ENCODE measurements around the gene PRR14L. TPM values are rescaled to one million over a fixed set of nuclear protein-coding genes. Genes with fewer than 3 reads are reported as not detected.
A peak's percentile ranks its signal among the peaks of the same experiment; 100 is the strongest.
"Not testable (repeated sequence)": the region's sequence is repeated elsewhere in the genome, so short reads cannot be mapped to it uniquely, and the experiment has no call there.

Gene PRR14L
- total and polyA plus RNA-seq, 7 experiments from 2014 or later: 18.7 to 82.6 (median 46.9) TPM

- DNase-seq (no peak), ATAC-seq (no peak)
- intact Hi-C loops (cut with micrococcal nuclease): no loop called here
- Mint-ChIP-seq H3K27me3 (no peaks in the 10 kb centered on the region), H3K9me3 (peaks cover 0 to 1% (median 0%) of the 10 kb centered on the region in 11 donors), H3K4me3 (no peak overlapping the region), H3K27ac (no peak overlapping the region), H3K36me3 (peaks cover 0 to 7% (median 5%) of the 10 kb centered on the region in 5 donors), H3K4me1 (peaks cover 5 to 19% (median 11%) of the 10 kb centered on the region in 7 donors)
- CTCF ChIA-PET: no interaction called here
- Histone ChIP-seq H3K4me3 (ENCODE audit: low read length) (no peak overlapping the region), H3K4me1 (ENCODE audit: control insufficient read depth in 2 of 2, insufficient read depth in 2 of 2, low read length in 2 of 2) (no peaks in the 10 kb centered on the region), H3K36me3 (ENCODE audit: control insufficient read depth in 2 of 3, insufficient read depth in 3 of 3, low read length in 3 of 3) (peaks cover 0 to 25% (median 0%) of the 10 kb centered on the region in 3 experiments), H3K27ac (ENCODE audit: low read depth, low read length) (no peak overlapping the region), H3K9me3 (ENCODE audit: control insufficient read depth in 2 of 3, low read length in 3 of 3) (no peaks in the 10 kb centered on the region), H3K27me3 (ENCODE audit: control insufficient read depth in 2 of 2, insufficient read depth in 2 of 2, low read length in 2 of 2) (no peaks in the 10 kb centered on the region)
- POLR2A ChIA-PET: no interaction called here
Observed at GRCh38 chr22:31728857-31729256, 21.1 kb downstream of the PRR14L start.

DNA sequence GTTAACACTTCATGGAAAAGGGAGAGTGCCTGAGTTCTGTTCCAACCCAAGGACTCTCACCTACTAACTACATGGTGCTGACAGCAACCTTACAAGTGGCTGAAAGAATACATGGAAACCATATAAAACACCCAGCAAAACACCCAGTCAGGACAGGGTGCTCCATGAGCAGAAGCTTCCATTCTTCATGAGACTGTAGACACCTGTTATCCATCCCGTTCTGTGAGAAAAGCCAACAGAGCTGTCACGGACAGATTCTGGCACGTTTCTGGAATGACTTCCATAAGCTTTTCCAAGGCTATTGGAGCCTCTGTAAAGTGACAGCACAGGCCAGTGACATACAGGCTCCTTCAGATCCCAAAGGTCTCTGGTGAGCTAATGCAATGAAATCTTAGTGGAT is 23.2 kb downstream of the PRR14L start:
- Histone ChIP-seq H3K27me3 (ENCODE audit: control insufficient read depth in 2 of 2, insufficient read depth in 2 of 2, low read length in 2 of 2) (no peaks in the 10 kb centered on the region), H3K36me3 (ENCODE audit: control insufficient read depth in 2 of 3, insufficient read depth in 3 of 3, low read length in 3 of 3) (peaks cover 0 to 35% (median 3%) of the 10 kb centered on the region in 3 experiments)
- no peak overlapping the region for H3K27ac Mint-ChIP-seq

GRCh38 chr22:31723723-31724122 is 26.2 kb downstream of the PRR14L start:
- DNase-seq: no peak
- intact Hi-C loops (cut with micrococcal nuclease): no loop called here
- CTCF ChIA-PET: no interaction called here
- Histone ChIP-seq H3K4me1 (ENCODE audit: control insufficient read depth in 2 of 2, insufficient read depth in 2 of 2, low read length in 2 of 2) (no peaks in the 10 kb centered on the region), H3K9me3 (ENCODE audit: control insufficient read depth in 2 of 3, low read length in 3 of 3) (no peaks in the 10 kb centered on the region), H3K27me3 (ENCODE audit: control insufficient read depth in 2 of 2, insufficient read depth in 2 of 2, low read length in 2 of 2) (no peaks in the 10 kb centered on the region), H3K27ac (ENCODE audit: low read depth, low read length) (no peak overlapping the region), H3K4me3 (ENCODE audit: low read length) (no peak overlapping the region), H3K36me3 (ENCODE audit: control insufficient read depth in 2 of 3, insufficient read depth in 3 of 3, low read length in 3 of 3) (peaks cover 0 to 48% (median 3%) of the 10 kb centered on the region in 3 experiments)
- POLR2A ChIA-PET: no interaction called here
- peaks cover 0 to 34% (median 6%) of the 10 kb centered on the region in 5 donors for H3K36me3 Mint-ChIP-seq
- no peaks in the 10 kb centered on the region for H3K27me3 Mint-ChIP-seq
- H3K4me3 Mint-ChIP-seq: no peak overlapping the region
- H3K27ac Mint-ChIP-seq: peak overlapping the region in 1 of 9 donors; percentile 32
- no peak for ATAC-seq
- H3K9me3 Mint-ChIP-seq: no peaks in the 10 kb centered on the region
- peaks cover 0 to 16% (median 5%) of the 10 kb centered on the region in 7 donors for H3K4me1 Mint-ChIP-seq

More for the DNA sequence above, 23.2 kb downstream of the PRR14L start:
- no peaks in the 10 kb centered on the region for H3K27me3 Mint-ChIP-seq
- no peaks in the 10 kb centered on the region for H3K9me3 ChIP-seq (ENCODE audit: control insufficient read depth in 2 of 3, low read length in 3 of 3)
- ChIA-PET POLR2A (no interaction called here), CTCF (no interaction called here)
- H3K27ac ChIP-seq (ENCODE audit: low read depth, low read length): no peak overlapping the region
- peaks cover 0 to 9% (median 5%) of the 10 kb centered on the region in 7 donors for H3K4me1 Mint-ChIP-seq
- H3K4me3 Mint-ChIP-seq: no peak overlapping the region
- intact Hi-C loops (cut with micrococcal nuclease): no loop called here
- H3K4me1 ChIP-seq (ENCODE audit: control insufficient read depth in 2 of 2, insufficient read depth in 2 of 2, low read length in 2 of 2): no peaks in the 10 kb centered on the region
- no peak for DNase-seq
- no peak for ATAC-seq
- no peaks in the 10 kb centered on the region for H3K9me3 Mint-ChIP-seq
- peaks cover 0 to 14% (median 0%) of the 10 kb centered on the region in 5 donors for H3K36me3 Mint-ChIP-seq
- H3K4me3 ChIP-seq (ENCODE audit: low read length): no peak overlapping the region

GRCh38 chr22:31719850-31720471 is 30.0 kb downstream of the PRR14L start:
- CTCF ChIA-PET: no interaction called here
- Mint-ChIP-seq H3K4me1 (peaks cover 0 to 16% (median 5%) of the 10 kb centered on the region in 7 donors), H3K27ac (no peak overlapping the region), H3K27me3 (no peaks in the 10 kb centered on the region), H3K9me3 (no peaks in the 10 kb centered on the region), H3K36me3 (peaks cover 6 to 57% (median 20%) of the 10 kb centered on the region in 5 donors), H3K4me3 (no peak overlapping the region)
- POLR2A ChIA-PET: no interaction called here
- no peaks in the 10 kb centered on the region for H3K4me1 ChIP-seq (ENCODE audit: control insufficient read depth in 2 of 2, insufficient read depth in 2 of 2, low read length in 2 of 2)
- DNase-seq (no peak), ATAC-seq (no peak)
- no peaks in the 10 kb centered on the region for H3K9me3 ChIP-seq (ENCODE audit: control insufficient read depth in 2 of 3, low read length in 3 of 3)
- H3K27ac ChIP-seq (ENCODE audit: low read depth, low read length): no peak overlapping the region
- intact Hi-C loops (cut with micrococcal nuclease): no loop called here
- H3K36me3 ChIP-seq (ENCODE audit: control insufficient read depth in 2 of 3, insufficient read depth in 3 of 3, low read length in 3 of 3): peaks cover 7 to 61% (median 20%) of the 10 kb centered on the region in 3 experiments
- no peak overlapping the region for H3K4me3 ChIP-seq (ENCODE audit: low read length)
- no peaks in the 10 kb centered on the region for H3K27me3 ChIP-seq (ENCODE audit: control insufficient read depth in 2 of 2, insufficient read depth in 2 of 2, low read length in 2 of 2)

GRCh38 chr22:31715147-31715778 is 34.7 kb downstream of the PRR14L start:
- no peak overlapping the region for H3K4me3 Mint-ChIP-seq
- ChIA-PET CTCF (no interaction called here), POLR2A (no interaction called here)
- intact Hi-C loops (cut with micrococcal nuclease): no loop called here
- H3K27ac Mint-ChIP-seq: peak overlapping the region in 3 of 9 donors; percentile 8 to 51 (median 11)
- no peaks in the 10 kb centered on the region for H3K9me3 ChIP-seq (ENCODE audit: control insufficient read depth in 2 of 3, low read length in 3 of 3)
- no peaks in the 10 kb centered on the region for H3K4me1 ChIP-seq (ENCODE audit: control insufficient read depth in 2 of 2, insufficient read depth in 2 of 2, low read length in 2 of 2)
- H3K27me3 ChIP-seq (ENCODE audit: control insufficient read depth in 2 of 2, insufficient read depth in 2 of 2, low read length in 2 of 2): no peaks in the 10 kb centered on the region
- no peaks in the 10 kb centered on the region for H3K27me3 Mint-ChIP-seq
- peaks cover 0 to 13% (median 0%) of the 10 kb centered on the region in 7 donors for H3K4me1 Mint-ChIP-seq
- H3K36me3 ChIP-seq (ENCODE audit: control insufficient read depth in 2 of 3, insufficient read depth in 3 of 3, low read length in 3 of 3): peaks cover 18 to 55% (median 24%) of the 10 kb centered on the region in 3 experiments
- no peak overlapping the region for H3K27ac ChIP-seq (ENCODE audit: low read depth, low read length)
- no peaks in the 10 kb centered on the region for H3K9me3 Mint-ChIP-seq
- H3K36me3 Mint-ChIP-seq: peaks cover 12 to 62% (median 35%) of the 10 kb centered on the region in 5 donors
- DNase-seq (no peak), ATAC-seq (no peak)
- H3K4me3 ChIP-seq (ENCODE audit: low read length): no peak overlapping the region

DNA sequence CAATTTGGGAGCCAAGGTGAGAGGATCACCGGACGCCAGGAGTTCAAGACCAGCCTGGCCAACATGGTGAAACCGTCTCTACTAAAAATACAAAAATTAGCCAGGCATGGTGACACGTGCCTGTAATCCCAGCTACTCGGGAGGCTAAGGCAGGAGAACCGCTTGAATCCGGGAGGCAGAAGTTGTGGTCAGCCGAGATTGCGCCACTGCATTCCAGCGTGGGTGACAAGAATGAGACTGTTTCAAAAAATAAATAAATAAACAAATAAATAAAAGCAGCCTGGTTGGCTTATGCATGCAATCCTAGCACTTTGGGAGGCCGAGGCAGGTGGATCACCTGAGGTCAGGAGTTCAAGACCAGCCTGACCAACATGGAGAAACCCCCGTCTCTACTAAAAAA is 38.7 kb downstream of the PRR14L start:
- POLR2A ChIA-PET; H3K4me1 Mint-ChIP-seq; H3K4me3 Mint-ChIP-seq; H3K9me3 Mint-ChIP-seq; DNase-seq; H3K4me1 ChIP-seq (ENCODE audit: control insufficient read depth in 2 of 2, insufficient read depth in 2 of 2, low read length in 2 of 2); H3K27me3 ChIP-seq (ENCODE audit: control insufficient read depth in 2 of 2, insufficient read depth in 2 of 2, low read length in 2 of 2); H3K4me3 ChIP-seq (ENCODE audit: low read length); CTCF ChIA-PET; ATAC-seq; H3K27ac ChIP-seq (ENCODE audit: low read depth, low read length); intact Hi-C loops (cut with micrococcal nuclease); H3K9me3 ChIP-seq (ENCODE audit: control insufficient read depth in 2 of 3, low read length in 3 of 3); H3K27me3 Mint-ChIP-seq: not testable (repeated sequence)
- H3K36me3 ChIP-seq (ENCODE audit: control insufficient read depth in 2 of 3, insufficient read depth in 3 of 3, low read length in 3 of 3): peaks cover 14 to 52% (median 18%) of the 10 kb centered on the region in 3 experiments
- Mint-ChIP-seq H3K27ac (peak overlapping the region in 1 of 9 donors; percentile 8), H3K36me3 (peaks cover 6 to 45% (median 26%) of the 10 kb centered on the region in 5 donors)
